Endothelial cell of umbilical vein (primary cell): ENCODE results near the gene CEP89. TPM values are rescaled to one million over a fixed set of nuclear protein-coding genes. Genes with fewer than 3 reads are reported as not detected.

Experiments
- BruUV-seq: library from RNA; stranded (reverse); fragments of 400-500 nt; replicated peaks from 2 replicates; lab custom pipeline; 2021; lab: Mats Ljungman, UMichigan
- CTCF ChIA-PET: fragments of 300-600, 350-600 bp; sonication (Branson Sonifier 250); formaldehyde crosslinking; loops from one replicate; lab custom pipeline; 2021; ENCODE audit warnings: antibody characterized with exemption, inconsistent platforms; lab: Charles Lee
- POLR2A ChIA-PET: fragments of 300-600, 350-600 bp; sonication (Branson Sonifier 250); formaldehyde crosslinking; loops from one replicate; lab custom pipeline; 2021; ENCODE audit warnings: antibody characterized with exemption, inconsistent platforms; lab: Charles Lee
- DNase-seq: peaks from one replicate; pipeline ENCODE4 v3.0.0-alpha.2; 2011; ENCODE audit warnings: low read depth, low spot score
- FAIRE-seq: peaks from 2 replicates; lab custom pipeline; 2011; peaks lifted over from hg19 to GRCh38; lab: Jason Lieb, UNC
- H2AFZ ChIP-seq: 2 replicates; pipeline ENCODE4 v1.6.0; 2012; ENCODE audit warnings: low read depth, low read length, control low read depth, inconsistent platforms
- H3K27ac ChIP-seq: 2 replicates; pipeline ENCODE4 v1.5.1; 2011; ENCODE audit warnings: low read depth, mild to moderate bottlenecking, control low read depth, low read length, moderate library complexity; ENCODE audit not compliant: insufficient read depth
- H3K27me3 ChIP-seq, 2 experiments: 2 replicates each; pipeline versions ENCODE4 v1.6.0 to v1.6.1; 2011; ENCODE audit warnings: low read length in 2 of 2, mixed read lengths in 1 of 2; ENCODE audit not compliant: control insufficient read depth in 2 of 2, insufficient read depth in 2 of 2
- H3K36me3 ChIP-seq, 2 experiments: 2 replicates in 1 of 2; 3 replicates in 1 of 2; pipeline ENCODE4 v1.5.1; 2011; ENCODE audit warnings: low read length in 2 of 2, mild to moderate bottlenecking in 1 of 2, moderate library complexity in 1 of 2; ENCODE audit not compliant: control insufficient read depth in 2 of 2, insufficient read depth in 2 of 2; ENCODE audit errors: extremely low read depth in 1 of 2
- H3K4me1 ChIP-seq: 3 replicates; pipeline ENCODE4 v1.5.1; 2011; ENCODE audit warnings: mild to moderate bottlenecking, low read length; ENCODE audit not compliant: control insufficient read depth, insufficient read depth; ENCODE audit errors: extremely low read depth
- H3K4me2 ChIP-seq: 2 replicates; pipeline ENCODE4 v1.6.1; 2011; ENCODE audit warnings: low read length, control low read depth, mixed read lengths; ENCODE audit not compliant: insufficient read depth
- H3K4me3 ChIP-seq, 3 experiments: fragments of 200-600 bp in 1 of 3; sonication (generic), shearing (Covaris generic) in 1 of 3; replicated peaks in 1 of 3; 2 replicates each; pipeline ENCODE4 v1.5.1; 2011 to 2016; ENCODE audit warnings: control low read depth in 3 of 3, low read length in 3 of 3, mild to moderate bottlenecking in 2 of 3, inconsistent platforms in 1 of 3, low read depth in 1 of 3, moderate library complexity in 1 of 3; ENCODE audit not compliant: insufficient read depth in 1 of 3
- H3K79me2 ChIP-seq: 2 replicates; pipeline ENCODE4 v1.6.0; 2012; ENCODE audit warnings: low read length, inconsistent platforms; ENCODE audit not compliant: control insufficient read depth, insufficient read depth
- H3K9ac ChIP-seq: replicated peaks from 2 replicates; pipeline ENCODE3; 2011; ENCODE audit warnings: low read length, control low read depth; ENCODE audit not compliant: insufficient read depth; ENCODE audit errors: extremely low read depth
- H3K9me1 ChIP-seq: replicated peaks from 3 replicates; pipeline ENCODE4 v1.6.0; 2011; ENCODE audit warnings: mild to moderate bottlenecking, low read length; ENCODE audit not compliant: control insufficient read depth, insufficient read depth; ENCODE audit errors: extremely low read depth
- H3K9me3 ChIP-seq: replicated peaks from 2 replicates; pipeline ENCODE4 v1.5.1; 2012; ENCODE audit warnings: low read length, inconsistent platforms; ENCODE audit not compliant: control insufficient read depth, insufficient read depth
- H4K20me1 ChIP-seq: replicated peaks from 2 replicates; pipeline ENCODE3; 2011; ENCODE audit warnings: mild to moderate bottlenecking, low read length; ENCODE audit not compliant: control insufficient read depth, insufficient read depth; ENCODE audit errors: extremely low read depth
- EZH2 ChIP-seq: IDR thresholded peaks from 2 replicates; pipeline ENCODE4 v1.6.1; 2012; ENCODE audit warnings: borderline replicate concordance, low read depth, mild to moderate bottlenecking, moderate library complexity, low read length, inconsistent platforms; ENCODE audit not compliant: severe bottlenecking
- FOS ChIP-seq: IDR thresholded peaks from 2 replicates; pipeline ENCODE4 v1.6.1; 2011; ENCODE audit warnings: mild to moderate bottlenecking, low read length, moderate library complexity, borderline replicate concordance; ENCODE audit not compliant: insufficient read depth
- GATA2 ChIP-seq: IDR thresholded peaks from 2 replicates; pipeline ENCODE4 v1.7.0; 2011; ENCODE audit warnings: low read depth, mild to moderate bottlenecking, moderate library complexity, mixed read lengths, low read length; ENCODE audit not compliant: insufficient read length, insufficient read depth
- JUN ChIP-seq: IDR thresholded peaks from 2 replicates; pipeline ENCODE4 v1.6.1; 2011; ENCODE audit warnings: borderline replicate concordance, low read depth; ENCODE audit not compliant: insufficient read length, insufficient read depth
- MYC ChIP-seq: IDR thresholded peaks from one replicate; pipeline ENCODE4 v1.6.1; 2011; ENCODE audit warnings: mild to moderate bottlenecking, low read depth, low read length
- POLR2A ChIP-seq: IDR thresholded peaks from 2 replicates; pipeline ENCODE4 v1.6.1; 2012; ENCODE audit warnings: low read depth, mild to moderate bottlenecking, control low read depth, low read length
- POLR2AphosphoS5 ChIP-seq: IDR thresholded peaks from 2 replicates; pipeline ENCODE4 v1.6.1; 2012; ENCODE audit warnings: low read depth, mild to moderate bottlenecking, control low read depth, low read length, moderate library complexity; ENCODE audit not compliant: insufficient read depth
- dilution Hi-C: fragments of 300-500 bp; cut with MboI; formaldehyde crosslinking; loops from one replicate; pipeline ENCODE4 v1.15.0; 2019; ENCODE audit warnings: low sequenced_read_pairs; ENCODE audit not compliant: extremely low pct_ligation_motif_present
- intact Hi-C: fragments of 100-400 bp; cut with micrococcal nuclease; formaldehyde crosslinking; loops from one replicate; pipeline ENCODE4 v1.10.0; 2022
- polyA plus RNA-seq, 4 experiments: library from polyadenylated mRNA; depleted of rRNA in 3 of 4; stranded (reverse) in 3 of 4; unstranded in 1 of 4; fragments of >200 nt; gene quantifications; 2 replicates each; pipeline versions ENCODE4 v1.2.1 to v1.2.3, GENCODE V29; 2011 to 2012; ENCODE audit warnings: missing spikeins in 1 of 4
- total RNA-seq: library from RNA; stranded (reverse); gene quantifications from 2 replicates; pipeline ENCODE4 v1.2.3, GENCODE V29; 2021
- TF ChIP-seq, protein P1 (sequence below): IDR thresholded peaks from 2 replicates; pipeline ENCODE4 v1.6.1; 2011; ENCODE audit not compliant: insufficient read depth, insufficient read length
- TF ChIP-seq, protein P2 (sequence below), 2 donors: IDR thresholded peaks; 1 replicate in 1 of 2; 2 replicates in 1 of 2; pipeline ENCODE4 v1.5.1; 2011; ENCODE audit warnings: low read length in 2 of 2, mild to moderate bottlenecking in 2 of 2, moderate library complexity in 2 of 2, control low read depth in 1 of 2, inconsistent platforms in 1 of 2, low read depth in 1 of 2; ENCODE audit not compliant: insufficient read depth in 1 of 2; ENCODE audit errors: extremely low read depth in 1 of 2

Gene CEP89
- total and polyA plus RNA-seq, 2 donors (not counting 3 experiments of a cell fraction or from before 2014, with no cell fraction given), result 25.1 to 46.2 TPM

DNA sequence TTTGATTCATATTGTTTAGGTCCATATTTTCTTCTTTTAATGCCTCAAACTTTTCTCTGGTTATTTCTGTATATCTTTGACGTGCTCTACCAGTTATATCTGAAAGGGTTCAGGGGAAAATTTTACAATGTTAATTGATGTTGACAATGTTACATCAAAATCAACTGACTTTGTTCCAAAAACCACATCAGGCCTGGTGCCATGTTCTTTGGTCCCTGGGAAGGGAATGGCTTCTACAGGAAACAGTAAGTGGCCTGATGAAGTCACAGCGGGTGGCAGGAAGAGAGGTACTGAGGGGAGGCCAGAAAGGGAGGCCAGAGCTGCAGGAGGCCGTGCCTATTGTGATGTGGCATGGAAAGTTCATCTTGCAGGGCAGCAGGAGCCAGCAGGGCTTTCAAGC lies 38.2 kb downstream of the CEP89 start:
- Histone ChIP-seq H3K27ac (no peak overlapping the region), H3K4me1 (no peaks in the 10 kb centered on the region), H3K9me1 (no peaks in the 10 kb centered on the region), H3K27me3 (no peaks in the 10 kb centered on the region), H3K9ac (no peak overlapping the region), H3K36me3 (peaks cover 2 to 20% of the 10 kb centered on the region in 2 experiments), H3K4me2 (no peak overlapping the region), H3K79me2 (no peaks in the 10 kb centered on the region), H2AFZ (no peak overlapping the region), H4K20me1 (no peaks in the 10 kb centered on the region), H3K9me3 (no peaks in the 10 kb centered on the region), H3K4me3 (no peak overlapping the region)
- intact Hi-C loops (no loop called here), dilution Hi-C loops (no loop called here)
- POLR2A ChIA-PET, result no interaction called here
- no TSS peak for BruUV-seq
- TF ChIP-seq, protein P1, sequence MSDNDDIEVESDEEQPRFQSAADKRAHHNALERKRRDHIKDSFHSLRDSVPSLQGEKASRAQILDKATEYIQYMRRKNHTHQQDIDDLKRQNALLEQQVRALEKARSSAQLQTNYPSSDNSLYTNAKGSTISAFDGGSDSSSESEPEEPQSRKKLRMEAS, result no peak
- no peak for TF ChIP-seq FOS
- FAIRE-seq, result no peak
- CTCF ChIA-PET, result no interaction called here
- no peak for DNase-seq

DNA sequence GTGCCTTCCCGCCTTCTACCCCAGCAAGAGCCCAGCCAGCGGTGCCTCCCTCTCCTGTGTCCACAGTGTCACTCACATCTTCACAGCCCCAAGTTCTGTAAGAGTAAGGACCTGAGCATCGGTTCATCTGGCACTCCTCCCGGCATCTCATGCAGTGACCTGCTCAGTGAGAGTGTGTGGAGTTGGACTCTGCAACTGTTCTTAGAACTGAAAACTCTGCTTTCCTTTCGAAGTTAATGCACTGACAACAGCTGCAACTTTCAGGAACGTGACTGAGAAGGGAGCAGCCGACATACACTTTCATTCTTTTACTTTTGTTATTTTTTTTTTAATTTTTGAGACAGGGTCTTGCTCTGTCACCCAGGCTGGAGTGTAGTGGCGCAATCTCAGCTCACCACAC lies 41.2 kb downstream of the CEP89 start:
- Histone ChIP-seq H3K27me3 (no peaks in the 10 kb centered on the region), H3K4me1 (no peaks in the 10 kb centered on the region), H3K4me2 (no peak overlapping the region), H3K9me3 (no peaks in the 10 kb centered on the region), H3K79me2 (no peaks in the 10 kb centered on the region), H3K27ac (no peak overlapping the region), H3K9me1 (no peaks in the 10 kb centered on the region), H3K9ac (no peak overlapping the region), H2AFZ (no peak overlapping the region), H3K36me3 (peaks cover 0 to 7% of the 10 kb centered on the region in 2 experiments), H4K20me1 (no peaks in the 10 kb centered on the region), H3K4me3 (no peak overlapping the region)
- POLR2A ChIA-PET, result no interaction called here
- dilution Hi-C loops (no loop called here), intact Hi-C loops (no loop called here)
- no TSS peak for BruUV-seq
- FAIRE-seq, result no peak
- CTCF ChIA-PET, result no interaction called here
- DNase-seq, result no peak
- TF ChIP-seq, protein P1, result no peak
- TF ChIP-seq GATA2 (no peak), MYC (no peak), POLR2AphosphoS5 (no peak), EZH2 (no peak), POLR2A (no peak), FOS (no peak), JUN (no peak)
- TF ChIP-seq, protein P2, sequence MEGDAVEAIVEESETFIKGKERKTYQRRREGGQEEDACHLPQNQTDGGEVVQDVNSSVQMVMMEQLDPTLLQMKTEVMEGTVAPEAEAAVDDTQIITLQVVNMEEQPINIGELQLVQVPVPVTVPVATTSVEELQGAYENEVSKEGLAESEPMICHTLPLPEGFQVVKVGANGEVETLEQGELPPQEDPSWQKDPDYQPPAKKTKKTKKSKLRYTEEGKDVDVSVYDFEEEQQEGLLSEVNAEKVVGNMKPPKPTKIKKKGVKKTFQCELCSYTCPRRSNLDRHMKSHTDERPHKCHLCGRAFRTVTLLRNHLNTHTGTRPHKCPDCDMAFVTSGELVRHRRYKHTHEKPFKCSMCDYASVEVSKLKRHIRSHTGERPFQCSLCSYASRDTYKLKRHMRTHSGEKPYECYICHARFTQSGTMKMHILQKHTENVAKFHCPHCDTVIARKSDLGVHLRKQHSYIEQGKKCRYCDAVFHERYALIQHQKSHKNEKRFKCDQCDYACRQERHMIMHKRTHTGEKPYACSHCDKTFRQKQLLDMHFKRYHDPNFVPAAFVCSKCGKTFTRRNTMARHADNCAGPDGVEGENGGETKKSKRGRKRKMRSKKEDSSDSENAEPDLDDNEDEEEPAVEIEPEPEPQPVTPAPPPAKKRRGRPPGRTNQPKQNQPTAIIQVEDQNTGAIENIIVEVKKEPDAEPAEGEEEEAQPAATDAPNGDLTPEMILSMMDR (IDR thresholded peaks at IDR 0.05; ENCODE audit: extremely low read depth in 1 of 2, insufficient read depth in 1 of 2, low read depth in 1 of 2, low read length in 2 of 2), result no peak
